Panc1 (cell line): ENCODE data around the gene U2AF1L4. TPM values are rescaled to one million over a fixed set of nuclear protein-coding genes. Genes with fewer than 3 reads are reported as not detected.

Source experiments
- ATAC-seq: fragments of 200-7000 bp; cut with Tn5 transposase; 2 replicates; pipeline ENCODE4 v1.9.1; 2020; ENCODE audit warnings: mild to moderate bottlenecking, moderate library complexity
- BruUV-seq: library from RNA; stranded (reverse); fragments of 400-500 nt; replicated peaks from 2 replicates; lab custom pipeline; 2021; lab: Mats Ljungman, UMichigan
- CTCF ChIA-PET: fragments of 300-600 bp; sonication (Branson Sonifier 250); formaldehyde crosslinking; loops from one replicate; lab custom pipeline; 2022; ENCODE audit warnings: antibody characterized with exemption; lab: Charles Lee
- POLR2A ChIA-PET: fragments of 300-600 bp; sonication (Branson Sonifier 250); formaldehyde crosslinking; loops from one replicate; lab custom pipeline; 2022; ENCODE audit warnings: antibody characterized with exemption; lab: Charles Lee
- DNase-seq: peaks from one replicate; pipeline ENCODE4 v3.0.0-alpha.2; 2010; ENCODE audit warnings: low read depth, low spot score
- H3K27ac ChIP-seq: 2 replicates; pipeline ENCODE4 v1.5.1; 2011; ENCODE audit warnings: mild to moderate bottlenecking, low read length, inconsistent platforms
- H3K27me3 ChIP-seq: fragments of 200-500 bp; sonication (Bioruptor generic); 2 replicates; pipeline ENCODE4 v1.6.0; 2014; ENCODE audit warnings: low read length, inconsistent platforms; ENCODE audit not compliant: control insufficient read depth, insufficient read depth
- H3K36me3 ChIP-seq: fragments of 200-500 bp; sonication (Bioruptor generic); 2 replicates; pipeline ENCODE4 v1.5.1; 2014; ENCODE audit warnings: inconsistent platforms, mild to moderate bottlenecking, low read length, moderate library complexity; ENCODE audit not compliant: control insufficient read depth, insufficient read depth
- H3K4me1 ChIP-seq: 2 replicates; pipeline ENCODE4 v1.5.1; 2011; ENCODE audit warnings: inconsistent platforms, mild to moderate bottlenecking, low read length, moderate library complexity; ENCODE audit not compliant: control insufficient read depth, insufficient read depth
- H3K4me3 ChIP-seq, 2 experiments: 2 replicates each; pipeline ENCODE4 v1.5.1; 2011 to 2012; ENCODE audit warnings: low read depth in 2 of 2, low read length in 2 of 2, mild to moderate bottlenecking in 2 of 2, inconsistent platforms in 1 of 2, moderate library complexity in 1 of 2
- H3K9me3 ChIP-seq: fragments of 200-500 bp; sonication (Bioruptor generic); 2 replicates; pipeline ENCODE4 v1.5.1; 2014; ENCODE audit warnings: low read depth, mild to moderate bottlenecking, inconsistent platforms, low read length, moderate library complexity; ENCODE audit not compliant: control insufficient read depth, insufficient read depth
- CTCF ChIP-seq: fragments of 450-650 bp; IDR thresholded peaks from 2 replicates; pipeline ENCODE4 v1.5.1; 2017; ENCODE audit warnings: mild to moderate bottlenecking
- POLR2AphosphoS5 ChIP-seq: IDR thresholded peaks from 2 replicates; pipeline ENCODE4 v1.6.1; 2012; ENCODE audit warnings: mild to moderate bottlenecking, low read depth, low read length, moderate library complexity
- SIN3A ChIP-seq: IDR thresholded peaks from 2 replicates; pipeline ENCODE4 v1.6.1; 2012; ENCODE audit warnings: low read depth, mild to moderate bottlenecking, low read length, moderate library complexity, borderline replicate concordance; ENCODE audit not compliant: insufficient read depth
- TCF7L2 ChIP-seq: IDR thresholded peaks from 2 replicates; pipeline ENCODE4 v1.6.1; 2011; ENCODE audit warnings: mild to moderate bottlenecking, low read depth, low read length, inconsistent platforms
- in situ Hi-C: cut with HindIII; loops from 2 replicates; pipeline ENCODE4 v1.10.0; 2016; ENCODE audit warnings: low sequenced_read_pairs, low pct_unique_long_range_greater_than_20kb
- intact Hi-C: fragments of 100-400 bp; cut with micrococcal nuclease; formaldehyde crosslinking; loops from one replicate; pipeline ENCODE4 v1.10.0; 2022; ENCODE audit not compliant: unreplicated experiment
- total RNA-seq: library from RNA; stranded (reverse); gene quantifications from one replicate; pipeline ENCODE4 v1.2.1, GENCODE V29; 2021; ENCODE audit not compliant: unreplicated experiment
- TF ChIP-seq, protein P1 (sequence below), 2 experiments: IDR thresholded peaks; 2 replicates each; pipeline ENCODE4 v1.6.1; 2011 to 2012; ENCODE audit warnings: low read depth in 2 of 2, control low read depth in 1 of 2, low read length in 1 of 2, mild to moderate bottlenecking in 1 of 2, moderate library complexity in 1 of 2; ENCODE audit not compliant: insufficient read depth in 1 of 2

The U2AF1L4 gene
- total RNA-seq, 1 experiment from 2014 or later, result 29.8 TPM

DNA sequence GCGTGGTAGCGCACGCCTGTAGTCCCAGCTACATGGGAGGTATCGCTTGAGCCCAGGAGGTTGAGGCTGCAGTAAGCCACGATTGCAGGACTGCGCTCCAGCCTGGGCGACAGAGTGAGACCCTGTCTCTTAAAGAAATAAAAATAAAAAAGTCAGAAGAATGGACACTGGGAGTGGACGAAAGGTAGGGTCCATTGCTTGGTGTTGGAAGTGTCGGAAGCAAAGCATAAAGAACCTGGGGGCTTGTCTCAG, 29.8 kb upstream of the U2AF1L4 start:
- ChIA-PET CTCF (no interaction called here), POLR2A (no interaction called here)
- TF ChIP-seq SIN3A, result no peak
- no peak for TF ChIP-seq POLR2AphosphoS5
- TF ChIP-seq CTCF, result no peak
- TF ChIP-seq, protein P1, sequence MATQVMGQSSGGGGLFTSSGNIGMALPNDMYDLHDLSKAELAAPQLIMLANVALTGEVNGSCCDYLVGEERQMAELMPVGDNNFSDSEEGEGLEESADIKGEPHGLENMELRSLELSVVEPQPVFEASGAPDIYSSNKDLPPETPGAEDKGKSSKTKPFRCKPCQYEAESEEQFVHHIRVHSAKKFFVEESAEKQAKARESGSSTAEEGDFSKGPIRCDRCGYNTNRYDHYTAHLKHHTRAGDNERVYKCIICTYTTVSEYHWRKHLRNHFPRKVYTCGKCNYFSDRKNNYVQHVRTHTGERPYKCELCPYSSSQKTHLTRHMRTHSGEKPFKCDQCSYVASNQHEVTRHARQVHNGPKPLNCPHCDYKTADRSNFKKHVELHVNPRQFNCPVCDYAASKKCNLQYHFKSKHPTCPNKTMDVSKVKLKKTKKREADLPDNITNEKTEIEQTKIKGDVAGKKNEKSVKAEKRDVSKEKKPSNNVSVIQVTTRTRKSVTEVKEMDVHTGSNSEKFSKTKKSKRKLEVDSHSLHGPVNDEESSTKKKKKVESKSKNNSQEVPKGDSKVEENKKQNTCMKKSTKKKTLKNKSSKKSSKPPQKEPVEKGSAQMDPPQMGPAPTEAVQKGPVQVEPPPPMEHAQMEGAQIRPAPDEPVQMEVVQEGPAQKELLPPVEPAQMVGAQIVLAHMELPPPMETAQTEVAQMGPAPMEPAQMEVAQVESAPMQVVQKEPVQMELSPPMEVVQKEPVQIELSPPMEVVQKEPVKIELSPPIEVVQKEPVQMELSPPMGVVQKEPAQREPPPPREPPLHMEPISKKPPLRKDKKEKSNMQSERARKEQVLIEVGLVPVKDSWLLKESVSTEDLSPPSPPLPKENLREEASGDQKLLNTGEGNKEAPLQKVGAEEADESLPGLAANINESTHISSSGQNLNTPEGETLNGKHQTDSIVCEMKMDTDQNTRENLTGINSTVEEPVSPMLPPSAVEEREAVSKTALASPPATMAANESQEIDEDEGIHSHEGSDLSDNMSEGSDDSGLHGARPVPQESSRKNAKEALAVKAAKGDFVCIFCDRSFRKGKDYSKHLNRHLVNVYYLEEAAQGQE (IDR thresholded peaks at IDR 0.05; ENCODE audit: insufficient read depth in 1 of 2, low read depth in 2 of 2, low read length in 1 of 2), result no peak
- ATAC-seq (peak; percentile 19), DNase-seq (no peak)
- H3K4me3 ChIP-seq, result peak overlapping the region; percentile 54 to 65
- H3K27ac ChIP-seq, result 0 out of 2 replicates have a peak overlapping the region, but pooled peaks have one; percentile 1
- intact Hi-C loops, result no loop called here
- in situ Hi-C loops, result no loop called here
- H3K27me3 ChIP-seq, result no peaks in the 10 kb centered on the region
- H3K9me3 ChIP-seq, result no peaks in the 10 kb centered on the region
- no peaks in the 10 kb centered on the region for H3K36me3 ChIP-seq
- no TSS peak for BruUV-seq
- peaks cover 11% of the 10 kb centered on the region; the same call in 1 of the 2 replicates for H3K4me1 ChIP-seq

GRCh38 chr19:35774274-35775045, 29.2 kb upstream of the U2AF1L4 start:
- no peak for DNase-seq
- CTCF ChIA-PET, result interaction anchor here (0.6 kb wide), 2 partner anchors 38 to 620 kb away, joined by 4 to 8 read pairs; partner anchors contain the start of gene PRODH2
- in situ Hi-C loops, result no loop called here
- Histone ChIP-seq H3K36me3 (no peaks in the 10 kb centered on the region), H3K4me3 (peak overlapping the region; percentile 54 to 65), H3K27ac (0 out of 2 replicates have a peak overlapping the region, but pooled peaks have one; percentile 1), H3K4me1 (peaks cover 11% of the 10 kb centered on the region; the same call in 1 of the 2 replicates), H3K27me3 (no peaks in the 10 kb centered on the region), H3K9me3 (no peaks in the 10 kb centered on the region)
- POLR2A ChIA-PET, result no interaction called here
- ATAC-seq, result peak; percentile 2; the same call in 1 of the 2 replicates
- BruUV-seq, result no TSS peak
- intact Hi-C loops, result no loop called here
- TF ChIP-seq TCF7L2, result no peak
- no peak for TF ChIP-seq CTCF
- TF ChIP-seq, protein P1 (IDR thresholded peaks at IDR 0.05; ENCODE audit: insufficient read depth in 1 of 2, low read depth in 2 of 2, low read length in 1 of 2), result no peak
- no peak for TF ChIP-seq POLR2AphosphoS5
- no peak for TF ChIP-seq SIN3A
